Ramos (cell line): ENCODE measurements around the gene CALM1.

Source experiments
- in situ Hi-C: fragments of 300-500 bp; cut with MboI; formaldehyde crosslinking; loops from one replicate; pipeline ENCODE4 v1.14.3; 2022; ENCODE audit warnings: low sequenced_read_pairs; ENCODE audit not compliant: unreplicated experiment

The CALM1 gene

GRCh38 chr14:90429754-90430153 is 32.9 kb downstream of the CALM1 start:
- in situ Hi-C loops, result no loop called here

GRCh38 chr14:90434370-90435020 is 37.7 kb downstream of the CALM1 start:
- in situ Hi-C loops, result no loop called here

- in situ Hi-C loops, result no loop called here
Measured at GRCh38 chr14:90438841-90439240, 42.0 kb downstream of the CALM1 start.

- in situ Hi-C loops, result no loop called here
Measured at GRCh38 chr14:90440021-90440451, 43.2 kb downstream of the CALM1 start.

- in situ Hi-C loops, result no loop called here
Measured at GRCh38 chr14:90440592-90440991, 43.8 kb downstream of the CALM1 start.

- in situ Hi-C loops, result no loop called here
Measured at GRCh38 chr14:90442388-90442787, 45.6 kb downstream of the CALM1 start.

- in situ Hi-C loops, result no loop called here
Measured at GRCh38 chr14:90443161-90444076, 46.6 kb downstream of the CALM1 start.

- in situ Hi-C loops, result no loop called here
Measured at GRCh38 chr14:90444077-90444696, 47.4 kb downstream of the CALM1 start.

GRCh38 chr14:90445011-90445410 is 48.2 kb downstream of the CALM1 start:
- in situ Hi-C loops, result no loop called here

GRCh38 chr14:90446405-90446804 is 49.6 kb downstream of the CALM1 start:
- in situ Hi-C loops, result no loop called here

- in situ Hi-C loops, result no loop called here
Measured at GRCh38 chr14:90447720-90448497, 51.1 kb downstream of the CALM1 start.

GRCh38 chr14:90449411-90449810 is 52.6 kb downstream of the CALM1 start:
- in situ Hi-C loops, result no loop called here

- in situ Hi-C loops, result no loop called here
Measured at GRCh38 chr14:90450151-90450550, 53.3 kb downstream of the CALM1 start.

GRCh38 chr14:90450667-90451066 is 53.8 kb downstream of the CALM1 start:
- in situ Hi-C loops, result no loop called here

GRCh38 chr14:90451443-90451842 is 54.6 kb downstream of the CALM1 start:
- in situ Hi-C loops, result no loop called here

GRCh38 chr14:90451961-90452360 is 55.1 kb downstream of the CALM1 start:
- in situ Hi-C loops, result no loop called here

GRCh38 chr14:90452366-90452765 is 55.5 kb downstream of the CALM1 start:
- in situ Hi-C loops, result no loop called here

GRCh38 chr14:90453401-90453951 is 56.6 kb downstream of the CALM1 start:
- in situ Hi-C loops, result no loop called here

GRCh38 chr14:90454041-90455000 is 57.5 kb downstream of the CALM1 start:
- in situ Hi-C loops, result no loop called here
